ENCODE measurements around the gene SLX4IP.

Gene SLX4IP

DNA sequence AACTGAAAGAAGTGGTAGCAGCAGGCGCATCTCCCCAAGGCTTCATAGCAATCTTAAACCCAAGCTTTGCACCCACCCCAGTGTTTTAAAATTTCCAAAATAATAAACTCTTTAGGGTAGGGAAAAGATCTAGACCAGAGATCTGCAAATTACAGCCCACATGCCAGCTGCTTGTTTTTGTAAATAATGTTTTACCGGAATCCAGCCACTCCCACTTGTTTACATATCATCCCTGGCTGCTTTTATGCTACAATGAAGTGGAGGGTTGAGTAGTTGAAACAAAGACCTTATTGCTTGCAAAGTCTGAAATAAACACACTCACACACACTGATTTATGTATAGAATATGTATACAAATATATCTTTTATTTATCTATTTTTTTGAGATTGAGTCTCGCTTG is 30.0 kb downstream of the SLX4IP start:
- DNase-seq (ENCODE audit: low read depth in 4 of 4, low spot score in 1 of 4): no peak

DNA sequence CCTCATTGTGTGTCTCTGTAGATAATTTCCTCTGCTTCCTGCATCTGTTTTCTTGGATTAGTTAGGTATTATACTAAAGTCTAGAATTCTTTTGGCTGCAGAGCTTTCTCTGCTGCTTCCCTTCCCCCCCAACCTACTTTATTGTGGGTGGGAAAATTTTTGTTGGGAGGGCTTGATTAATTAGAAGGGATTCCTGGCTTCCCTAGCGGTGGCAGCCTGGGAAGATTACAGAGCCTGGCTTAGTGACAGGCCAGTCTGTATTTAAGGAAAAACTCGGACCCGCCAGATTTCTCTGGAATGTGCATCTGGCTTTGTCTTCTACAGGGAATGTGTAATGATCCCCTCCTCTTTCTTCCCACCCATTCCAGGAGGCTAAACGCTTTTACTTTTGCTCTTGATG is 31.2 kb downstream of the SLX4IP start:
- no peak for DNase-seq (ENCODE audit: low read depth in 4 of 4, low spot score in 1 of 4)

DNA sequence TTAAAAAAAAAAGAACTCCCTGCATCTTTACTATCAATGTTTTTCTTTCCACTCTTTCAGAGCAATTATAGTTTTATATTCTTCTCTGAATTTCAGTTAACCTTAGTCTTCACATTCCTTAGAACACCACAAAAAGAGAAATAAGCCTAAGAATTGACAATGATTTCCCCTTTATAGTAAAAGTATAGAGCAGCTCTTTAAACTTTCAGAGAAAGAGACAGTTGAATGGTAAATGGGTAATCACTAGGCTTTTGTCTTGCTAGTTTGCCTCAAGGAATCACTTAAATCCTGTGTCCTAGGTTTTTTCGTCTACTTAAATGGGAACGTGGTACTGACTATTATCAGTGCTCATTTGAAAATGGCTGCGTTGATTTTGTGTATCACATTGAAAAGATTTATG is 31.8 kb downstream of the SLX4IP start:
- no peak for DNase-seq (ENCODE audit: low read depth in 4 of 4, low spot score in 1 of 4)

DNA sequence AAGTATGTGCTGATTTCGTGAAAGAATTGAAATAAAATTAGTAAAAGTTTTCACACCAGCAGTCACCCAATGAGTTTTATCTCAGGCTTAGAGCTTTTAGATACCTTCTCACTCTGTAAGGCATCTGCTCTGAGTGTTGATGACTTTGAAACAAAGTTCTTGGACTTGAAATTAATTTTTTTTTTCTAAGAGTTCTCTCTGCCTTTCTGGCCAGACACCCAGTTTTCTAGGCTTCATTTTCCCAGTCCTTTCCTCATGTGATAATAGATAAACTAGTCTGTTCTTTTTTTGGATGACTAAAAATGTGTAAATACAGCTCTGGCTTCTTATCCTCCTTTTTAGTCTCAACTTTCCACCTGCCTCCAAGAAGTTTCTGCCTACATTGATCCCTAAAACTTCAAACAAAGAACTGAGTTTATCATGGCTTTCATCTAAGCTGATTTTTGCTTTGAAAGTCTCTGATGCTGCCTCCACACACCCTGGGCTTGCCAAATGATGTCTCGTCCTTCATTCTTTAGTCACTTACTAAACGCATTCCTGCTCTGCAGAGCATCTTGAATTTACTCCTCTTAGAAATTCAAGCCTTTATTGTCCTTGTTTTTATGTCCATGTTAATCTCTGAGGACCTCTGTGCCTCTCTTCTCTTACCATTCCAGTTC is 32.7 kb downstream of the SLX4IP start:
- DNase-seq (ENCODE audit: low read depth in 4 of 4, low spot score in 1 of 4): no peak

DNA sequence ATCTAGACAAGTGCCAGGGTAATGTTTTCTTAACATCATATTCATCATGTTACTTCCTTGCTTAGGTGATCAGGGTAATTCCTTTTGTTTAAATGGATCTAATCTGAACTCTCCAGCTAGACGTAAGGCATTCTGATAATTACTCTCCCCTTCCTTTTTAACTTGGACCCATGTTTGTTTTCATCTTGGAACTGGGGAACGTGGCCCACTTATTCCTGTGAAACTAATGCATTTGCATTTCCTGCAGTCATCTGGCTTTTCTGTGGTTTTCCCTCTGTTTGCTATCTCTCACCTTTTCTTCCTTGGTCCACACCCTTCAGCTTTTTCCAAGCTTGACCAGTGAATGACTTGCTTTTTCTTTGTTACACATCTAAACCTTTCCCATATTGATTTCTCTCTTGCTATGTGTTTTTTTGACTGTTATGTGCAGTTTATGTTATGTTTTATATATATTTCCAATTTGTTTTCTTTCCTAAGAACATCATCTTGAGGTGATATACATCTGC is 33.3 kb downstream of the SLX4IP start:
- no peak for DNase-seq (ENCODE audit: low read depth in 4 of 4, low spot score in 1 of 4)

DNA sequence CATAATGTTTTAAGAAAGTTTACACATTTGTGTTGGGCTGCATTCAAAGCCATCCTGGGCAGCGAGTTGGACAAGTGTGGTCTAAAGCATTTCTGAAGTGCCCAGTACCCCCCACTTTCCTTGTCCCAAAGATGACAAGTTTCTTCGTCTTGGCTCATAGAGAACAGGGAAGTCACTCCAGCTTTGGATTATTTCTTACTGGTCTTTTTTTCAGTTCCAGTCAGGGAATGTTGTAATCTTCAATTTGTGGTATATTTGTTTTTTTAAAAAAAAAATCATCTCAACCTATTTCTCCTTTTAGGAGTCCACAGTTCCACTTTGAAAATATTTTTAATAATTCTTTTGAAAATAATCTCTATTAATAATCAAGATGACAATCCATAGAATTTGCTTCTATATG is 34.0 kb downstream of the SLX4IP start:
- no peak for DNase-seq (ENCODE audit: low read depth in 4 of 4, low spot score in 1 of 4)

DNA sequence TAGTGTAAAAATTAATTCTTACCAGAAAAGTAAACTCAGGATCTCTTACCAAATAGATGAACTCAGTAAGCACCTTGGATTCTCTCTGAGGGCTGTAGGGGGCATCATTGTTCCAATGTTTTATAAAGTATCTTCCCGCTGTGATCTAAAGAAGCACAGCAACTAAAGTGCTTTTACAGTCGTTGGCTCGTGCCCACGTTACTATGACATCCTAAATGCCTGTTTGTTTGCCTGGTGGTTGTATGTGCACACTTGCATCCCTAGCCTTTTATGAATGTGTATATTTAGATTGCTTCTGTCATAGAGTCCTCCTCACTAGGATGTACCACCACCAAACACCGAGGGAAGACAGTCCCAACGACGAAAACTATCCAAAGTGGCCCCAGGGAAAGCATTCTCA is 34.5 kb downstream of the SLX4IP start:
- DNase-seq (ENCODE audit: low read depth in 4 of 4, low spot score in 1 of 4): no peak

GRCh38 chr20:10470276-10470675 is 35.2 kb downstream of the SLX4IP start:
- DNase-seq (ENCODE audit: low read depth in 4 of 4, low spot score in 1 of 4): no peak

GRCh38 chr20:10472871-10473270 is 37.8 kb downstream of the SLX4IP start:
- no peak for DNase-seq (ENCODE audit: low read depth in 4 of 4, low spot score in 1 of 4)

GRCh38 chr20:10474606-10475184 is 39.6 kb downstream of the SLX4IP start:
- no peak for DNase-seq (ENCODE audit: low read depth in 4 of 4, low spot score in 1 of 4)

DNA sequence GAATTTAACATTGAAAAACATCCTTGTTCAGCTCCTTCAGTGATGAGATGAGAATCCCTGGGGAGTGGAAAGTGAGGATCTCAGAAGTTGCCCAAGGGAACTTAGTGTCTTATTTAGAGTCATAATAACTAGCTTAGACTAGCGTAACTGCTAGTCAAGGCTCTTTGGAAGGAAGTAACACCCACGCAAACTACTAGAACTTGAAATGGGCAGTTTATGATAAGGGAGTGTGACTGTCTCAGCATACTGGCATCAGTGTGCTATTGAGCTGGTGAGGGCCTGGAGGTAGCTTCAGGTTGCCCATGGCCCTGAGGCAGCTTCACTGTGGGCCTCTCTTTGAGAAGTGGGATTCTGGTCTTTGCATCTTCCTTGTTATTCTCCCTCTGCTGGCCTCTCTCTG is 40.1 kb downstream of the SLX4IP start:
- no peak for DNase-seq (ENCODE audit: low read depth in 4 of 4, low spot score in 1 of 4)

GRCh38 chr20:10476319-10476724 is 41.2 kb downstream of the SLX4IP start:
- DNase-seq (ENCODE audit: low read depth in 4 of 4, low spot score in 1 of 4): no peak

GRCh38 chr20:10478205-10478604 is 43.1 kb downstream of the SLX4IP start:
- DNase-seq (ENCODE audit: low read depth in 4 of 4, low spot score in 1 of 4): no peak

DNA sequence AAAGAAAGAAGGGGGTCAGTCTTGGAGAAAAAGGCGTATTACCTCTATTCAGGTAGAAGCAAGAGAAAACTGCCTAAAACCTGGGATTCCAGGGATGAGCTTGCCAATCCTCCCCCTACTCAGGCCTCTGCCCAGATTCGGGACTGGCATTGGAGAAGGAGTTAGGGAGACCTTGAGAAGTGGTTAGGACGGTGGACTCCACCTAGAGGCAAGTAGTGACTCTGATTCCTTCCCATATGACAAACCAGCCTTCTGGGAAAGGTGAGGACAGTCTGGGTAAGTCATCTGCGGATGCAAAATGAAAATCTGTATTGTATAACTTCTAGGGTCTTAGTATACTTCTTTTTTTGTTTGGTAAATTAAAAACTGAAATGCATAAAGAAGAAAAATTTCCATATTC is 43.8 kb downstream of the SLX4IP start:
- no peak for DNase-seq (ENCODE audit: low read depth in 4 of 4, low spot score in 1 of 4)

- no peak for DNase-seq (ENCODE audit: low read depth in 4 of 4, low spot score in 1 of 4)
Measured at GRCh38 chr20:10481676-10482075, 46.6 kb downstream of the SLX4IP start.

DNA sequence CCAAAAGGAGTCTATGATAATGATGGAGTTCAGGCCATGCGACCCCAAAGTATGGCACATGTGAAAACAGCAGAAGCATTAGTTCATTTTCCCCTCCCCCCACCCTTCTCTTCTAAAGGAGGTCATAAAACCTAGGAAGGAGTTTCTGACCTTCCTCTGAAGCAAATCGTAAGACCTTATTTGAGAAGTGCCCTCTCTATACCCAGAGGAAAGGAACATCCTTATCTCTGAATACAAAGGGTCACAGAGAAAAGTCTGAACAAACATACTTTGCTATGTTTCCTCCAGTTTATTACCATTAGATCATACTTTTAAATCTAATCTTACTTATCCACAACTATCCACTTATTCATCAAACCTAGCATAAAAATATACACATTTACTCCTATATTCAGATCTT is 48.6 kb downstream of the SLX4IP start:
- DNase-seq (ENCODE audit: low read depth in 4 of 4, low spot score in 1 of 4): no peak

- no peak for DNase-seq (ENCODE audit: low read depth in 4 of 4, low spot score in 1 of 4)
Measured at GRCh38 chr20:10487142-10488136, 52.3 kb downstream of the SLX4IP start.

DNA sequence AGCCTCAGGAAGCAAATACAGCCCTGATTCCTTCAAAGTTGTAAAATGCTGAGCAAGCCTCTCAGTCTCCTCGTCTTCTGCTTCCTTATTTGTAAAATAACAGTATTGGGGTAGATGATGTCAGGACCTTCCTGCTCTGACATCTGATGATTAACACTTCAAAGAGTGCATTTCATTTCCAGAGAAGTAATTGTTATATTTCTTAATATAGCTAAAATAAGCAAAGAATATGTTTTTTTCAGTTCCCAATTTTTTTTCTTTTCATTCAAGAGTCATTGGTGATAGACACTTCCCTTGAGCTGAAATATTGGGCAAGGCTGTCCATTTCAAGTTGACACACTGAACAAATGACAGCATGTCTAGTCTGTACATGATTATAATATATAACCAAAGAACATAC is 53.4 kb downstream of the SLX4IP start:
- DNase-seq (ENCODE audit: low read depth in 4 of 4, low spot score in 1 of 4): no peak

DNA sequence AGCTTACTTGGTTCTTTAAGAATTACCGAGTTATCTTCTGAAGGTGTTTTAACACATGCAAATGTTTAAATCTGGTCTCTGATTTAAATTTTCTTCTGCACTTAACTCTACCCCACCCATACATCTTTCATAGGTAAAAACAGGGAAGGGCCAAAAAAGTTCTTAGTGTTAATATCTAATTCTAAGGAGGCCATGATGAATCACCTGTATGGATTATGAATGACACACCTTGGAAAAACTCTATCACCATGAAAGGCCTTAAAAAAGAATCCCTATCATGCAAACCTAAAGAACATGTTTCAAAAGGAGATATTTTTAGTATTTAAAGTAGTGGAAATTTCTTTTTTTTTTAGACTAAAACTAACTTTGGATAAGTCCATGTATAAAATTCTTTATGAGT is 54.7 kb downstream of the SLX4IP start:
- no peak for DNase-seq (ENCODE audit: low read depth in 4 of 4, low spot score in 1 of 4)

DNA sequence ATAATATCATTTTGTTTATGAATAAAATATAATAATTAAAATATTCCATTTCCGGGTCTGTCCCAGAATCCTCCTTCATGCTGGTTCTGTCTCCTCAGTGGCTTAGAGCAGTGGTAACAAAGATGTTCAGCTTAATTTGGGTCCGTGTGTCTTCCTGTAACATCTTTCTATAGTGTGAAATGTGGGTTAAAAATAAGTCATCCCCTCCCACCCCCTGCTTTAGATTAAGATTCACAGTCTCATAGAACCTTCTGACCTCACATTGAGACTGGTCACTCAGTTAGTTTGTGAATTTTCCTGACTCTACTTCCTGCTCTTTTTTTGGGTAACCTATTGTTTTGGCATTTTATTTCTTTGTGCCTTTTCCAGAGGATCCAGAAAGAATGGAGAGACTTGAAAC is 55.2 kb downstream of the SLX4IP start:
- DNase-seq (ENCODE audit: low read depth in 4 of 4, low spot score in 1 of 4): no peak

- no peak for DNase-seq (ENCODE audit: low read depth in 4 of 4, low spot score in 1 of 4)
Measured at GRCh38 chr20:10490706-10491105, 55.6 kb downstream of the SLX4IP start.

- no peak for DNase-seq (ENCODE audit: low read depth in 4 of 4, low spot score in 1 of 4)
Measured at GRCh38 chr20:10492065-10492464, 57.0 kb downstream of the SLX4IP start.

All from stimulated activated CD4-positive, alpha-beta T cell treated with anti-CD3 and anti-CD28 coated beads, Interleukin-1b, Interleukin-23, amount 100 ng/mL, for 24 hours (primary cell).